Measurements from ENCODE around the gene KCNJ1.

DNA sequence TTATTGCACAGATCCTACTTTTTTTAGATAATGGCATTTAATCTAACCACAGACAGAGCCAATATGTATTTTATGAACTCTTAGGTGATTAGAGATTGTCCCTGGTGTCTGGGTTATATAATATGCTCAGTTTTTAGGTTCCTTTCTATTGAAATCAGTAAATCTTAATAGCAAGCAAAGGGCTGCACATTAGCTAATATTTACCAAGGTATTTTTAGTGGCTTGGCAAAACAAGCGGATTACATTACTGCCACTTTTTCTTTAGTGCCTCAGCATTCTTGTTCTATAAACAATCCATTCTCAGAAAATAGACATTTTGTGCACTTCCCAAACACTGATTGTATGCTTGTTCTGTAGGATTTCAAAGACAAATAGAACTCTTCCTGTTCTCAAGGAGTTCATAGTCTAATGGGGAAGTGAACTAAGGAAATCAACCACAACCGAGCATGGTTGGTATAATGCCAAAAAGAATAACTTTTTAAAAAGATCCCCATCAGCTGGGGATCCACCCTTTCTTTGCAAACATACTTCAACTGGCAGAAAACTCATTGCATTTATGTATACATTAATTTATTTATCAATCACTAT is 23.8 kb downstream of the KCNJ1 start:
- TF ChIP-seq CTCF (IDR thresholded peaks at IDR 0.05) (no peak), POLR2A (IDR thresholded peaks at IDR 0.05) (no peak)
